Mammary epithelial cell (primary cell): ENCODE data around the gene AP5B1.

Source experiments
- CTCF ChIP-seq, 2 donors: IDR thresholded peaks in 1 of 2; conservative IDR thresholded peaks in 1 of 2; 2 replicates each; pipeline ENCODE4 v1.5.1; 2011 to 2012; ENCODE audit warnings: inconsistent platforms in 2 of 2, low read length in 2 of 2, mild to moderate bottlenecking in 2 of 2, control low read depth in 1 of 2, low read depth in 1 of 2; ENCODE audit not compliant: insufficient read depth in 1 of 2; ENCODE audit errors: extremely low read depth in 1 of 2
- EZH2 ChIP-seq: IDR thresholded peaks from 2 replicates; pipeline ENCODE4 v1.6.1; 2012; ENCODE audit warnings: low read length, inconsistent platforms, borderline replicate concordance

DNA sequence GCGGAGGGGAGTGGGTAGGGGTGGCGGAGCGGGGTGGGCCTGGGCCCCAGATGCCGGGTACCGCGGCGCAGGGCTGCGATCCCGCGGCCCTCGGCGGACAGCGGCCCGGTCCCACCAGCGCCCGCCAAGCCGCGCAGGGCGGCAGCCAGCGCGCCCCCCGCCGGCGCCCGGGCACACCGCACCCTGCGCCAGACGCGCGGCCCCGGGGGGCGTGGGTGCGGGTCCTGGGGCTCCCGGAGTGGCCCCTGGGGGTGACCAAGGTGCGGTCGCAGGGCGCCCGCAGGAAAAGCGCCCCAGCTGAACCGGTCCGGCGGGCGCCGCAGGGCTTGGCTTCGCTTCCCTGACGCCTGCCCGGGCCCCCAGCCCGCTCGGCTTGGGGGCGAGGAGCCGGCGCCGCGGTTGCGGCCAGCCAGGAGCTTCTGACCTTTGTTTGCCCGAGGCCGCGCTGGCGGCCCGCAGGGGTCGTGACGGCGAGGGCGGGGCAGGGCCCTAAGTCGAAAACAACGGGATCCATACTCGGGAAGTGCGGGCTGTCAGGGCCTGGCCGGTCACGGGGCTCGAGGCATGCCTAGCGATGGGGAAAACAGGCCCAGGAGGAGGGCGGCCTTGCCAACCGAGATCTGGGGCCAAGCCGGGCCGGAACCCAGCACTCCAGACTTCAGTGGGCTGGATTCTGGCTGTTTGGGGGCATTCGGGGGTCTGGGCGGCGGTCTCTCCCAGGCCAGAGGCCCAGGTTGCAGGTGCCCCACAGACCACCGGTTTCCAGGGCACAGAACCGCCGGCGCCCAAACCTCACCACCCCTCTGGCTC lies 581 bp upstream of the AP5B1 start:
- peak; percentile 2 to 12 for TF ChIP-seq CTCF (conservative IDR thresholded peaks at IDR 0.05 in 1 of 2, IDR thresholded peaks at IDR 0.05 in 1 of 2; ENCODE audit: extremely low read depth in 1 of 2, insufficient read depth in 1 of 2, low read depth in 1 of 2, low read length in 2 of 2)
- TF ChIP-seq EZH2 = no peak
